Gastrocnemius medialis (tissue), 4 donors: ENCODE results near the gene FAM89A.

ENCODE experiments used
- CTCF ChIP-seq, 5 experiments: fragments of 450-650 bp in 3 of 5; fragments of 200-600 bp in 2 of 5; sonication (generic) in 2 of 5; IDR thresholded peaks in 4 of 5; conservative IDR thresholded peaks in 1 of 5; 1 replicate in 4 of 5; 2 replicates in 1 of 5; pipeline ENCODE4 v1.5.1; 2016 to 2019; ENCODE audit warnings: antibody characterized with exemption in 5 of 5, mild to moderate bottlenecking in 3 of 5, moderate library complexity in 3 of 5
- POLR2A ChIP-seq, 2 donors: fragments of 450-650 bp; IDR thresholded peaks; one replicate each; pipeline ENCODE4 v1.6.1; 2017; ENCODE audit warnings: antibody characterized with exemption in 2 of 2, mild to moderate bottlenecking in 2 of 2, moderate library complexity in 2 of 2

GRCh38 chr1:231023150-231023549 lies 16.9 kb downstream of the FAM89A start:
- TF ChIP-seq CTCF (IDR thresholded peaks at IDR 0.05 in 4 of 5, conservative IDR thresholded peaks at IDR 0.05 in 1 of 5), result no peak
- TF ChIP-seq POLR2A (IDR thresholded peaks at IDR 0.05), result no peak
